Tibial nerve (tissue), 4 donors: ENCODE measurements around the gene FDXACB1.

Experiments used
- EP300 ChIP-seq, 2 donors: sonication (generic); formaldehyde crosslinking; IDR thresholded peaks; one replicate each; pipeline ENCODE4 v1.6.1; 2017; ENCODE audit warnings: antibody characterized with exemption in 2 of 2, mild to moderate bottlenecking in 1 of 2
- TF ChIP-seq, protein P1 (sequence below), 5 experiments: fragments of 200-600 bp in 3 of 5; fragments of 450-650 bp in 2 of 5; sonication (generic) in 3 of 5; IDR thresholded peaks; one replicate each; pipeline ENCODE4 v1.5.1; 2016 to 2019; ENCODE audit warnings: antibody characterized with exemption in 5 of 5, mild to moderate bottlenecking in 3 of 5, moderate library complexity in 2 of 5

DNA sequence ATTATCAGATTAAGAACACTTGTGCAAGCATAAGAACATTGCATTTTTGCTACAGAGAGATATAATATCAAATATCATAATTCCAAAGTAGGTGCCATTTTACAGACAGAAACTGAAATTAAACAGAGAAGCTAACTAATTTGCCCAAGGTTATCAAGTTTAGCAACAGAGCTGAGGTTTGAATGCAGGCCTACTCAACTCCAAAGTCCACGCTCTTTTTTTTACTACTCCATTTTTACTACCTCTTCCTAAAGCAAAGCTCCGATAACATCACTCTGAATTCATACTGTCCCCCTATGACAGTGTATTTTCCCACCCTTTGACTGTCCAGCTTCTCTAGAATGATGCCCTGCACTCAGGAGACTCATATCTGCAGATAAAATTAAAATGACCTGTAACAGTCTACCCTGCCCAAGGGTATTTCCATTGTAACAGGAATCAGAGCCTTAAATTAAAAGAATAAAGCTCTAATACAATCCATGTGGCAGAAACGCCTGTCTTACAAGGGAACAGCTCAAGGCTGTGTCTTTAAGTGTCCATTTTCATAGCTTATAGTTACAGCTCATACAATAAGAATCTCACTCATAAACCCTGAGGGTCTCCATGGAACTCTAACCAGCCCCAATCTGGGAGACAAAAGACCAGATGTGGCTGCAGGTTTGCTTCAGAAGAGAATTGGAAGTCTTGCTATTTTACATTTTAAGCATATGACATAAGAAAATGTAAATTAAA is 44.4 kb downstream of the FDXACB1 start:
- TF ChIP-seq, protein P1, sequence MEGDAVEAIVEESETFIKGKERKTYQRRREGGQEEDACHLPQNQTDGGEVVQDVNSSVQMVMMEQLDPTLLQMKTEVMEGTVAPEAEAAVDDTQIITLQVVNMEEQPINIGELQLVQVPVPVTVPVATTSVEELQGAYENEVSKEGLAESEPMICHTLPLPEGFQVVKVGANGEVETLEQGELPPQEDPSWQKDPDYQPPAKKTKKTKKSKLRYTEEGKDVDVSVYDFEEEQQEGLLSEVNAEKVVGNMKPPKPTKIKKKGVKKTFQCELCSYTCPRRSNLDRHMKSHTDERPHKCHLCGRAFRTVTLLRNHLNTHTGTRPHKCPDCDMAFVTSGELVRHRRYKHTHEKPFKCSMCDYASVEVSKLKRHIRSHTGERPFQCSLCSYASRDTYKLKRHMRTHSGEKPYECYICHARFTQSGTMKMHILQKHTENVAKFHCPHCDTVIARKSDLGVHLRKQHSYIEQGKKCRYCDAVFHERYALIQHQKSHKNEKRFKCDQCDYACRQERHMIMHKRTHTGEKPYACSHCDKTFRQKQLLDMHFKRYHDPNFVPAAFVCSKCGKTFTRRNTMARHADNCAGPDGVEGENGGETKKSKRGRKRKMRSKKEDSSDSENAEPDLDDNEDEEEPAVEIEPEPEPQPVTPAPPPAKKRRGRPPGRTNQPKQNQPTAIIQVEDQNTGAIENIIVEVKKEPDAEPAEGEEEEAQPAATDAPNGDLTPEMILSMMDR (IDR thresholded peaks at IDR 0.05) = no peak
- TF ChIP-seq EP300 (IDR thresholded peaks at IDR 0.05) = no peak
